Measurements from ENCODE around the gene ZACN. TPM values are rescaled to one million over a fixed set of nuclear protein-coding genes. Genes with fewer than 3 reads are reported as not detected.

Gene ZACN
- total RNA-seq, 1 donor from 2014 or later = not detected

DNA sequence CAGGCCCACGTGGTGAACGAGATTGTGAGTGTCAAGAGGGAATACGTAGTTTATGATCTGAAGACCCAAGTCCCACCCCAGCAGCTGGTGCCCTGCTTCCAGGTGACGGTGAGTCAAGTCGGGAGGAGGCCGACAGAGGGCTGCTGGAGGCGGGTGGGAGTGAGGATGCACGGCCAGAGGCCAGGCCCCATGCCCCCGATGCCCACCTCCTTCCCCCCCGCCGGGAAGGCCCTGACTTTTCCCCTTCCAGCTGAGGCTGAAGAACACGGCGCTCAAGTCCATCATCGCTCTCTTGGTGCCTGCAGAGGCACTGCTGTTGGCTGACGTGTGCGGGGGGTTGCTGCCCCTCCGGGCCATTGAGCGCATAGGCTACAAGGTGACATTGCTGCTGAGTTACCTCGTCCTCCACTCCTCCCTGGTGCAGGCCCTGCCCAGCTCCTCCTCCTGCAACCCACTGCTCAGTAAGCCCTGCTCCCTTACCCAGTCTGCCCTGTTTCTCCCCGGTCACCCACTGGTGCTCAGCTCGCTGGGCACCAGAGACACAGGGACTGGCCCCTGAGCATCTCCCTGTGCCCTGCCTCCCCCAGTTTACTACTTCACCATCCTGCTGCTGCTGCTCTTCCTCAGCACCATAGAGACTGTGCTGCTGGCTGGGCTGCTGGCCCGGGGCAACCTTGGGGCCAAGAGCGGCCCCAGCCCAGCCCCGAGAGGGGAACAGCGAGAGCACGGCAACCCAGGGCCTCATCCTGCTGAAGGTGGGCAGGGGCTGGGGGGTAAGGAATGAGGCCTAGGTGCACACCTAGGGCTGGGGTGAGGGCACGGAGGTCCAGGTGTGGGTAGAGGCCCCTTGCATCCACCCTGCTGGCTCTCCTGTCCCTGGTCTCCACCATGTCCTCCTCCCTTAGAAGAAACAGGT, 2.6 kb downstream of the ZACN start:
- DNase-seq (ENCODE audit: low read depth in 2 of 2) = no peak

DNA sequence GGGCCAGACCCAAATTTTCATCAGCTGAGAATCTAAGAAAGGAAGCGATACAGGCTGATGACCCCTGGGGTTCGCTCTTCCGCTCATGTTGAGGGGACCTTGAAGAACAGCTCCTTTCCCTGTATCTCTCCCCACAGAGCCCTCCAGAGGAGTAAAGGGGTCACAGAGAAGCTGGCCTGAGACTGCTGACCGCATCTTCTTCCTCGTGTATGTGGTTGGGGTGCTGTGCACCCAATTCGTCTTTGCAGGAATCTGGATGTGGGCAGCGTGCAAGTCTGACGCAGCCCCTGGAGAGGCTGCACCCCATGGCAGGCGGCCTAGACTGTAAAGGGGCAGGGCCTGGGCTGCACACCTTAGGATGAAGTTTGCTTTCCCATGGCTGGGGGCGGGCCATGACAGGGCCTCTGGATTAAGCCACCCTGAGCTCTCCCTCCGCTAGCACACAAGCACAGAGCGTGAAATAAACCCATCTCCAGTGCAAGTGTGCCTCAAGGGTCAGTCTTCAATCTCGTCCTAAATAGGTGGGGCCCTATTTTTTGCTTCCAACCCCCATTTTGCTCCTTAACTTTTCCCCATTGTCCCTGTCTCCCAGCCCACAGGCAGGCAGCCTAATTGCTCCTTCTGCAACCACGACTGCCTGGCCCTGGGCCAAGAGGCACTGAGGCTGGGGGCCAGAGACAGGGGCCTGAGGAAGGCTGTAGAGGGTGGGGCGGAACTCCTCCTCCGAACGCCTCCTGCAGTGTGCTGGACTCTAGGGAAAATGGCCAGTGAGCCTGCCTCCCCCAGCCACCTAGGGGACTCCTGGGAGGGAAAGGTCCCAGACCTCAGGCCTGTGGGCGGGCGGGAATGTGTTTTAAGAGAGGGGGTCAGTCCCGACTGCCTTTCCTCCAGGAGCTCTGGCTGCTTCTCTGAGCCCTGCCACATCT, 3.6 kb downstream of the ZACN start:
- DNase-seq (ENCODE audit: low read depth in 2 of 2) = no peak

DNA sequence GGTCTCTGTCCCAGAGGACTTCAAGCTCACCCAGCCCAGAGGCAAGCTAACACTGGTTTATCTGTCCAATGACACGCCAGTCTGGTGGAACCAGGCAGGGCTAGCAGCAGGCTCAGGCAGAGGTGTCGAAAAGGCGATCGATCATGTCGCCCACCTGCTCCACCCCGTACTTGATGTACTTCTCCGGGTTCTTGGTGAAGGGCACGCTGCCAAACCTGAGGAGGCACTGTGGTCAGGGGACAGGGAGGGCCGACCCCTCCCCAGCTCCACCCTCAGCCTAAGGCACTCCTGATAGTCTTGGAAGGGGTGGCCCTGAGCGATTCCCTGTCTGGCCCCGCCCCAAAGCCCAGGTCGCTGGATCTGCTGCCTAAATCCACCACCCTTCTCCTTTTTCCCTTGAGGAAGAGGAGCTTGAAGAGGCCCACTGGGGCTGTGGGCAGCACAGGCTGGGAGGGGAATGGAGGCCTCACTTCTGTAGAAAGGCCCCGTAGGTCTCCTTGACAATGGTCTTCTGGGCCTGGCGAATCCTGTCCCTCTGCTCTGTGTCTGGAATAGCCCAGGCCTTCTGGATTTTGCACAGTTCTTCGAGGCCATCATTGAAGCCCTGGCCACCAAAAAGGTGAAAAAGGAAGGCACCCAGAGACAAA, 4.7 kb downstream of the ZACN start:
- no peak for DNase-seq (ENCODE audit: low read depth in 2 of 2)

DNA sequence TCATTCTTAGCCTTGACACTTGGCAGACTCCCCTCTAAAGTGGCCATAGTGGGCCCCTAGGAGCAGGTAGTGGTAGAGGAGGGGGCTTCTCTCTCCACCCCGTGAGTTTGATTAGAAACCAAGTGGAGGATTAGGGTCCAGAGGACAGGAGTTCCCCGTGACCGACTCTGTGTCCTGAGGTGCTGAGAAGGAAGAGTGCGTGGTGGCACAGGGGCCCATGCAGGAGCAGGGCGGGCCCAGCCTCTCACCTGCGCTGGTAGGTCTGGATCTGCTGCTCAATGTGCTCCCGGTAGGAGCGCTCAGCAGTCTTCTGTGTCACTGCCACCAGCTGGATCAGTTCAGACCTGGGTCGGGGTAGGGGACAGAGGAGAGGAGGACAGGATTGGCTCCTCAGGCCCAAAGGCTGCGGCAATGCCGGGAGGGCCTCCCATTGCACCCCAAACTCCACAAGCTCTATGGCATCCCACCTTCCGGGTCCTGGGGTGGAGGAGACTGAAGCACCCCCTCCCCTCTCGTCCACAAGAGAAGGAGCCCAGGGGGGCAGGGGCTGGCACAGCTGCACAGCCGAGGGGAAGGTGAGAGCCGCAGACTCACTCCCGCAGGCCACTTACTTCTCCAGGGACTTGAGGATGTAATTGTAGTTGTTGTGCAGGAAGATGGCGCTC, 6.2 kb downstream of the ZACN start:
- no peak for DNase-seq (ENCODE audit: low read depth in 2 of 2)

DNA sequence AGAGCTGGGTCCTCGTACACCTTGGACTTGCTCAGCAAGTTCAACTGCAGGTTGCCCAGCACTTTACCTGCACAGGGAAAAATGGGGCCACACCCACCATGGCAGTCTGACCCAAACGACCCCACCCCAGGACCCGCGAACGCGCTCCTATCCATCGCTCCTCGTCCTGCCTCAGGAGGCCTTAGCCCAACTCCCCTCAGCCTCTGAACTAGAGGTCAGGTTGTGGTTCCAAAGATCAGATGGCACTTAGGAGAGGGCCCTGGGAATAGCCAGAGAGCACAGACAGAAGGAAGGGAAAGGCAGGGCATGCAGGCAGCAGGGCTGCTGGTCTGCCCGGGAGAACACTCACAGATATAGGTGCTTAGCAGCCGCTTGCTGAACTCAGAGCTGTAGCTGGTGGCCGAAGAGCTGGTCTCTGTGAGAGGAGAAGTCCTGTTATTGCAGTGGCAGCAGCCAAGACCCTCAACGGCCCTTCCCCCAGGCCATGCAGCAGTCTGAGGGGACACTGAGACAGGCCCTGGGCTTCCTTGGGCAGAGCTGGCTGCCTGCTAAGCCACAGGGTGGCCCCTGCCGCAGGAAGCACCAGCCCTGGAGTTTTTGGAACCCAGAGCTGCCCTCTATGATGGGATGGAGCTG, 6.9 kb downstream of the ZACN start:
- no peak for DNase-seq (ENCODE audit: low read depth in 2 of 2)

DNA sequence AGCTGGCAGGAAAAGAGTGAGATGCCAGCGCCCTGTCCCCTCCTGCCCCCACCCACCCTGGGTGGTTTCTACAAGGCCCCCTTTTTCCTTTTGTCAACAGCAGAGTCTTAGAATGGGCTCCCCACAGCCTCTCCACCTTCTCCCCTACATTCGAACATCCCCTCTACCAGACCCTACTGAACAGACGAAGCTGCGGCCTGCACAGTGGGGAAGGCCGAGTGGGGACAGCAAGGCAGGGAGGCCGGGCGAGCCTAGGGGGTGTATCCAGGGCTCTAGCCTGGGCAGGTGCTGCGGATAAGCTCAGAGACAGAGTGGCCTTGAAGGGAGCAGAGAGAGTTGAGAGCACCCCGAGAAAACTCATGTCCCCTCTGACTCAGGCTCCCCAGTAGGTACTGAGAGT, 7.4 kb downstream of the ZACN start:
- DNase-seq (ENCODE audit: low read depth in 2 of 2) = no peak

DNA sequence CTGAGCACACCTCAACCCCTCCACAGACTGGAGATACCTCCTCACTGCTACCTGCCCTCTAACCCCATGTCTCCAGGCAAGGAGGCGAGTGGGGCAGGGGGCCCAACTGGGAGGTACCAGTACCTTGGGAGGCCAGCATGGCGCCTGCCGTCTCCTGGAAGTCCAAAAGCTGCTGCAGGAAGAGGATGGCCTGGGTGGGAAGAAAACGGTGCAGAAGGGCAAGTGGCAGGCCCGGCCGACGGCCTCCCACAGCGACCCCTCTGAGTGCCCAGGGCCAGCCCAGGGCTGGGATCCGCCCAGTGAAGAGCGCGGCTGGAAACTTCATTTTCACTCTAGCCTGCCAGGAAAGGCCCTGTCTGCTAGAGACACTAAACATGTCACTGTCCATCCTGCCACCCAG, 8.5 kb downstream of the ZACN start:
- no peak for DNase-seq (ENCODE audit: low read depth in 2 of 2)

DNA sequence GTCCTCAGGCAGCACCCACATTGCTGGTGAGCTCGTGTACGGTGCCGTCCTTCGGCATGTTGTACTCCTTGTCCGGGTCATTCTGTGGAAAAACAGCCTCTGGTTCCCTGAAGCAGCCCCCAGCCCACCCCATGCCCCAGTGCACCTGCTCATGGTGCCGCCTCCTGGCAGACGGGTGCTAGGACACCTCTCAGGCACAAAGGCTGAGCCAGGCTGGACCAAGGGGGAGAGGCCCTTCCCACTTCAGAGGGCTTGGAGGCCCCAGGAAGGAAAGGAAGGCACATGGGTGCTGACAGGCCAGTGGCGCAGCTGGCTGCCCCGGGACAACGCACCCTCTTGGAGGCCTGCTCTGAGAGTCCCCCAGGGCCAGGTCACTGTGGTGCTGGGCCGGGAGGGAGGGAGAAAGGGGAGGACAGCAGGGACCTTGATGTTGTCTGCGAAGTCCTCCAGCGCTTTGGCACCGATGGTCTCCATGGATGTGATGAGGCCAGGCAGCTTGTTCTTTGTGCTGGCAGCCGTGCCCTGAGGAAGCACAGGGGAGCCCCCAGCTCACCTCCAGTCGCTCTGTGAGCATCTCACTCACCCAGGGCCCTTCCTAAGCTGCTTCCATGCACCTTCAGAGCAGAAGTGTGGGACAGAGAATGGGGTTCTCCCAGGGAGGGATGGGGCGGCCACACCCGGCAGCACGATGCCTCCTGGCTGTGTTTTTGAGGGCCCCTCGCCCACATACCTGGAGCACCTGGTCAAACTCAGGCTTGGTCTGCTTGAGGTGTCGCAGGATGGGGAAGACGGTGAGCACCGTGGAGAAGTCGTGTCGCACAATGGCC, 9.3 kb downstream of the ZACN start:
- no peak for DNase-seq (ENCODE audit: low read depth in 2 of 2)

DNA sequence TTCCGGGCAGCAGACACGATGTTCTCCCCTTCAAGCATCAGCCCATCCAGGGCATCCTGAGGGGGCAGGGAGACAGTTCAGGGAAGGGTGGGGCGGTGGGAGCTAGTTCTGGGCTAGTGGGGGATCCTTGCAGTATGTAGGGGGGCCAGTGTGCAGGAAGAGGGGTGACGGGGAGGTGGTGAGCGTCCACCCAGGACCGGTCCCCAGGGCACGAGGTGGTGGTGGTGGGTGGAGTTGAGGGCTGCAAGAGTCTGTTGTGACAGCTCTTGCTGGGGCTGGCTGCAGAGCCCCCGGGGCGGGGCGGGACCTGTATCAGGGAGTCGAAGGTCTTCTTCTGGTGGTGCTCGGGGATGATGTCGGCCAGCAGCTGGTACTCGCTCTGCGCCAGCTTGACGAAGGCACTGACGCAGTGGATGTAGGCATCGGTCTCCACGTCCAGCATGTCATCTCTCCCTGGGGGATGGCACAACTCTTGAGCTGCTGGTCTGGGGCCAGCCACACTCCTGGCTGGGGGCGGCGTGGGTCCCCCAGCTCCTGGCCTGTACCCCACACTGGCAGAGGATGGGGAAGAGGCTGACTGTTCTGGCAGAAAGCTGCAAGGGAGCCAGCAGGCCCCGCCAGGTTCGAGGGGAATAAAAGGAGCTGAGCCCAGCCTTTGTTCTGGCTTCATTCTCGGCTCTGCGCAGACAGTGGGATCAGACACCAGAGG, 10.0 kb downstream of the ZACN start:
- no peak for DNase-seq (ENCODE audit: low read depth in 2 of 2)

DNA sequence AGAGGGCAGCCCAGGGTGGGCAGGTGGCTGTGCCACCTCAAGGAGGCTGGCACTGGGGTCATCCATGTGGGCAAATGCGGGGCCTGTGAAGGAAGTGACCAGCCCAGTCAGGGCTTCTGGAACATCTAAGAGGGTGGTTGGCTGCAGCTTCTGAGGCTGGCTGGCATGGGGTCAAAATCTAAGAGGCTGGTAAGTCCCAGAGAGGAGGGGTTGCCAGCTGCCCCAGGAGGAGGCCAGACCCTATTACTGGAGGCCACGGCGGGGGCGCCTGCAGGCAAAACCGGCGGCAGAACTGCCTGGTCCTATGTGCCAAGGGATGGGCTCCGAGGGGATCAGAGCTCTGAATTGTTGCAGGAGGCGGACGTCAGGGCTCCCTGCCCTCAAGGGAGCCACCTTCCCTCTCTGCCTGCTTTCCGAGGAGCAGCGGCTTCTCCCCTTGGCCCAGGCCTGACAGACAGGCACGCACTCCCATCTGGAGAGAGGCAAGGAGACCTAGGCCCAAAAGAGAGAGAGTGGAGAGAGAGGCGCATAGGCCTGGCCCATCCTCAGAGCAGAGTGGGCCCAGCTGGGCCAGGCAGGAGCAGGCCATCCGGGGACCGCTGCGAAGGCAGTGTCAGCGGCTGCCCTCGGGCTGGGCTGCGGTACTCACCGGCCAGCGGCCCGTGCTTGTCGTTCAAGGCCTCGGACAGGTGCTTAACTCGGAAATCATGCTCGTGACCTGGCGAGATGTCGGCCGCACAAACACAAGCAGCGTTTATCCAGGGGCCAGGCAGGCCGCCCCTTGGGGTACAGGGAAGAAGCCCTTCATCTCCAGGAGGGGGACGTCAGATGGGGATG, 10.9 kb downstream of the ZACN start:
- no peak for DNase-seq (ENCODE audit: low read depth in 2 of 2)

DNA sequence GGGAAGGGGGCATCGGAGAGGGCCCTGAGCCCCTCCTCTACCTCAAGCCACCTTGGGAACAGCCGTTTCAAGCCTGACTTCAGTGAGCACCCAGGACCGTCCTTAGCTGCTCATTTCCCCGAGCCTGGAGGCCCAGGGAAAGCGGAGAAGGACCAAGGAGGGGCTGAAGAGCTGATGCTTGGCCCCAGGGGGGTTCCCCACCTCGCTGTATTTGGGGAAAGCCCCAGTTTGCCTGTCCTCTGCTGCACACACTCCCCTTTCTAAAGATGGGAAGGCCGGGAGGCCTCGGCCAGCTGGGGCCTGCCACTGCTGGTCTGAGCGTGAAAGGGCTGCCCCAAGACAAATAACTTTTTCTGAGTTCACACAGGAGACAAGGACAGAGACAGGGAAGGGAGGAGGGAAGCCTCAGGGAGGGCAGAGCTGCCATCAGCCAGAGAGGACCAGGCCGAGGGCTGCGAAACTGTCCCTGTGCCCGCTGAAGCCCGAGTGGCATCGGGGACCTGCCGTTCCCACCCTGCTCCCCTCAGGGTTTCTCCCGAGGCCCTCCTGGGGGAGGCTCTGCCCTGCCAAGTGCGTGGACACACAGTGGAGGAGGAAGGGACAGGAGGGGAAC, 11.6 kb downstream of the ZACN start:
- DNase-seq (ENCODE audit: low read depth in 2 of 2) = no peak

DNA sequence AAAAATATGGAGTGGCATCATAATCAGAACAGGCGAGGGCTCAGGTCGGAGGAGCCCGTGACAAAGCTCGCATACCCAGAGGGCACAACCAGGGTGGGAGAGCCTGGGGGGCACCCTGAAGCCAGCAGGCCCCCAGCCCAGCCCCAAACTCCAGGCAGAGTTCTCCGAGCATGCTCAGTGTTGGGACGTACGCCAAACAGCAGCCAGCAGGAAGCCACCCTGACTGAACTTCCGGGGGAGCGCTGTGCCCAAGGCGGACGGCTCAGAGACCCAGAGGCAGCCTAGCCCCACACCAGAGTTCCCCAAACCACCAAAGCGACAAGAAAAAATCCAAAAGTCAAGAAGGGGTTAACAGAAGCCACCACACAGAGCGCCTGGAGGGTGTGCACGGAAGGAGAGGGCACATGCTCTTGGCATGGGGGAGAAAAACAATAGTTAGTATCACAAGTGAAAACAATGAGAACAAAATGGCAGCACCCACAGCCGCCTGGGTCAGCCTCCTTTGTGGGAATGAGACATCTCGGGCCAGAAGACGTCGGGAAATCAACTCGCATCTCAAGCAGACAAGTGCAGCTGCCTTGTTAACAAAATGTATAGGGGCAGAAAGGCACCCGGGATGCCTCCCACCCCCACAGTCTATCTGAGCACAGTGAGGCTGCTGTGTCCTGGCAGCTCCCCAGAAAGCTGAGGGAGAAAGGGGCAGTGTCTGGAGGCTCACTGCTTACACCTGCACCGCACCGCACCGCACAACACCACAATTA, 12.7 kb downstream of the ZACN start:
- DNase-seq (ENCODE audit: low read depth in 2 of 2) = peak; percentile 32 to 53

DNA sequence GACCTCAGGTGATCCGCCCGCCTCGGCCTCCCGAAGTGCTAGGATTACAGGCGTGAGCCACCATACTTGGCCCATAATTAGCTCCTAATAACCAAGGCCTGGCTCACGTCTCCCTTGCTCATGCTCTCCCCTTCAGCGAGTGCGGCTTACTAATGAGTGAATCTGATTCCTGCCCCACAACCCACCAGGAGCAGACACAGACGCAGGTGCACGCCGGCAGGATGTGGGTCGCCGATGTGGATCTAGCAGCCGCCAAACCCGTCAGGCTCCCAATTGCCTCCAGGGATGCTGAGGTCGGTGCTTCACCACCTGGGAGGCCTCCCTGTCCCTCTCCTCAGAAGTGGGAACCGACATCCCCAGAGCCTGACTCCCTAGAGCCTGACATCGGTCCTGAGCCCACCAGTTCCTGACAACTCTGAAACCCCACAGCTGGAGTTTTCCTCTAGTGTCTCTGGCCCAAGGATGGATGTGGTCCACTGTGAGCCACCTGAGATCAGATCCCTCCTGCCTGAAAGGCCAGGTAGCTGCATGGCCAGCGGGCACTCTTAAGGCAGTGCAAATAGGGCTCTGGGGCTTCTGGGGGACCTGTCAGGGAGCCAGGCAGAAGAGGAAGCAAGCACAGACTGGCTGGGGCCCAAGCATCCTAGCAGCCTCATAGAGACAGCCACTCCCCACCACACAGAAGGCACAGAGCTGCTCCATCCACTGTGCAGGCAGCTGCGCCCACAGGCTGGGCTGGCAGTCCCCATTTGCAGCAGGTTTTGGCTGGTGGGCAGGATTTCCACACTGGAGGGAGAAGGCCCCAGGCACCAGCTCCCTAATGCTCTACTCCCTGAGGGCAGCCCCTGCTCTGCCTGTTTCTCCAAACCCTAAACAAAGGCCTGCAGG, 13.8 kb downstream of the ZACN start:
- no peak for DNase-seq (ENCODE audit: low read depth in 2 of 2)

DNA sequence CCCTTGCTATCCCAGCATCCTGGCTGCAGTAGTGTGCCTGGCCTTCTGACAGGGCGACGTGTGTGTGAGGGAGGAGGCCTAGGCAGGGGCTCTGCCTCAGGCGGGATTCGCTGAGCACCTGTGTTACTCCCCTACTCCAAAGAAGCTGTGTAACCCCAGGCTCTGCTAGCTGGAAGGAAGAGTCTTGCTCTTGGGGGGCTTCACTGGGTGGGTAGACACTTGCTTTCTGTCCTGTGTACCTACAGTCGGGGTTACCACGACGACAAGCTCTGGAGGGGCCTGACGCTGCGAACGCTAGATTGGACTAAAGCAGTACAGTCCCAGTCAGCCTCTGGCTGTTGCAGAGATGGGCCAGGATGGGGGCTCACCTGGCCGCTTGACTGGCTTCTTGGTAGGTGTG, 15.1 kb downstream of the ZACN start:
- DNase-seq (ENCODE audit: low read depth in 2 of 2) = no peak

DNA sequence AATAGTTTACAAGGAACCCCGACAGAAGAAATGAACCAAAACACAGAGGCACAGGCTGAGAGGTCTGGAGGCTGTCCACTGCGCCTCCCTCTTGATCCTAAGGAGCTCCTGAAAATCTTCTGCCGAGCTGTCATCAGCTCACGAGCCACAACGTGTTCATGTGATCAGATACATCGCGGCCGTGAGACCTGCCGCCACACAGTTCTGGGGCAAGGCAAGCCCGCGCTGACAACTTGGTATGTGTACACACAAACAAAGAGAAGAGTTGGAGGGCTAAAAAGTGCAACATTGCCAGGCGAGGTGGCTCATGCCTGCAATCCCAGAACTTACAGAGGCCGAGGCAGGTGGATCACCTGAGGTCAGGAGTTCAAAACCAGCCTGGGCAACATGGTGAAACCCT, 17.0 kb downstream of the ZACN start:
- no peak for DNase-seq (ENCODE audit: low read depth in 2 of 2)

DNA sequence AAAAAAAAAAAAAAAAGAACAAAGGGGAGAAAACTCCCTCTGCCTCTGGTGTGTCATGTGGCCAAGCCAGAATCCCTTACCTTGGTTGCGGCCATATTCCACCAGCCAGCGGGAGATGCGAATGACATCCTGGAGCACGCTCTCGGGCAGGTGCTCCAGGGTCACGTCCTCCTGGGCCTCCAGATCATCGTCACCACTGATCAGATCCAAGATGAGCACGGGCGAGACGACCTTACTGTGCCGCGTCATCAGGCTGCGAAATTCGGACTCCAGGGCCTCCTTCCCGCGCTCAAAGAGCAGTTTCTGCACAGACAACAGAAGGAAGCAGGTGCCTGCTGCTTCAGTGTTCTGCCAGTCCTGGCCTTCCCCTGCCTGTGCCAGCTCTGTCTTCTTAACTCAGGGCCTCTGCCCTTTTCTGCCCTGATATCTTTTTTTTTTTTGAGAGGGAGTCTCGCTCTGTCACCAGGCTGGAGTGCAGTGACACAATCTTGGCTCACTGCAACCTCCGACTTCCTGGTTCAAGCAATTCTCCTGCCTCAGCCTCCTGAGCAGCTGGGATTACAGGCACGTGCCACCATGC, 18.8 kb downstream of the ZACN start:
- DNase-seq (ENCODE audit: low read depth in 2 of 2) = no peak

All from lung microvascular endothelial cell (primary cell).